HCT116 (cell line): ENCODE results near the gene KCNA4. TPM values are rescaled to one million over a fixed set of nuclear protein-coding genes. Genes with fewer than 3 reads are reported as not detected.

Experiments used
- ATAC-seq: fragments of 200-7000 bp; cut with Tn5 transposase; 2 replicates; pipeline ENCODE4 v1.9.1; 2020; ENCODE audit warnings: mild to moderate bottlenecking, moderate library complexity
- BruUV-seq: library from RNA; stranded (reverse); fragments of 400-500 nt; replicated peaks from 2 replicates; lab custom pipeline; 2021; lab: Mats Ljungman, UMichigan
- CTCF ChIA-PET: fragments of 300-600 bp; sonication (Branson Sonifier 250); formaldehyde crosslinking; loops from one replicate; lab custom pipeline; 2021; ENCODE audit warnings: antibody characterized with exemption; lab: Charles Lee
- POLR2A ChIA-PET: fragments of 300-600, 350-600 bp; sonication (Branson Sonifier 250); formaldehyde crosslinking; loops from one replicate; lab custom pipeline; 2021; ENCODE audit warnings: antibody characterized with exemption; lab: Charles Lee
- RAD21 ChIA-PET, 2 experiments: fragments of 300-600 bp; sonication (Branson Sonifier 250); formaldehyde crosslinking; loops; one replicate each; lab custom pipeline; 2023; ENCODE audit warnings: low total read pairs in 2 of 2; ENCODE audit not compliant: uncharacterized antibody in 2 of 2, unreplicated experiment in 2 of 2, low non-redundant PET in 1 of 2; lab: Charles Lee
- DNase-seq: peaks from one replicate; pipeline ENCODE4 v3.0.0-alpha.2; 2010; ENCODE audit warnings: low read depth, low spot score
- H2AFZ ChIP-seq: fragments of 200-600 bp; shearing (Covaris generic), sonication (generic); 2 replicates; pipeline ENCODE4 v1.6.1; 2017; ENCODE audit warnings: low read depth, mixed run types, mixed read lengths, antibody characterized with exemption, low read length; ENCODE audit not compliant: poor library complexity, severe bottlenecking
- H3K27ac ChIP-seq: 2 replicates; pipeline ENCODE4 v1.5.1; 2012; ENCODE audit warnings: low read depth, low read length
- H3K27me3 ChIP-seq: fragments of 200-600 bp; sonication (generic); 2 replicates; pipeline ENCODE4 v1.6.1; 2016; ENCODE audit warnings: mixed run types, low read length, mixed read lengths; ENCODE audit not compliant: insufficient read depth
- H3K36me3 ChIP-seq, 2 experiments: fragments of 200-500 bp in 1 of 2; fragments of 200-600 bp in 1 of 2; sonication (Bioruptor generic) in 1 of 2; sonication (generic) in 1 of 2; 2 replicates each; pipeline versions ENCODE4 v1.5.1 to v1.6.1; 2014 to 2016; ENCODE audit warnings: low read length in 2 of 2, inconsistent platforms in 1 of 2, mixed read lengths in 1 of 2, mixed run types in 1 of 2; ENCODE audit not compliant: insufficient read depth in 2 of 2, control insufficient read depth in 1 of 2
- H3K4me1 ChIP-seq, 2 experiments: fragments of 200-600 bp in 1 of 2; sonication (generic) in 1 of 2; 2 replicates each; pipeline versions ENCODE4 v1.5.1 to v1.6.1; 2012 to 2017; ENCODE audit warnings: low read length in 2 of 2, inconsistent platforms in 1 of 2, mild to moderate bottlenecking in 1 of 2, mixed read lengths in 1 of 2, mixed run types in 1 of 2, moderate library complexity in 1 of 2; ENCODE audit not compliant: insufficient read depth in 2 of 2, control insufficient read depth in 1 of 2
- H3K4me2 ChIP-seq: fragments of 200-600 bp; sonication (generic); 2 replicates; pipeline ENCODE4 v1.6.1; 2017; ENCODE audit warnings: mixed run types, low read length, mixed read lengths
- H3K4me3 ChIP-seq, 2 experiments: fragments of 200-600 bp in 1 of 2; sonication (generic) in 1 of 2; replicated peaks in 1 of 2; 2 replicates each; pipeline ENCODE4 v1.5.1; 2011 to 2016; ENCODE audit warnings: low read length in 2 of 2, control low read depth in 1 of 2, low read depth in 1 of 2, mild to moderate bottlenecking in 1 of 2, mixed read lengths in 1 of 2, mixed run types in 1 of 2
- H3K79me2 ChIP-seq: fragments of 200-600 bp; sonication (generic); 2 replicates; pipeline ENCODE4 v1.6.1; 2017; ENCODE audit warnings: mild to moderate bottlenecking, mixed run types, low read length, moderate library complexity, mixed read lengths; ENCODE audit not compliant: insufficient read depth
- H3K9ac ChIP-seq: fragments of 200-600 bp; sonication (generic); 2 replicates; pipeline ENCODE4 v1.6.1; 2016; ENCODE audit warnings: low read length, mixed read lengths
- H3K9me2 ChIP-seq: fragments of 200-600 bp; sonication (generic), shearing (Covaris generic); 2 replicates; pipeline ENCODE4 v1.6.1; 2017; ENCODE audit warnings: mixed run types, mild to moderate bottlenecking, moderate library complexity; ENCODE audit not compliant: insufficient read depth
- H3K9me3 ChIP-seq, 2 experiments: fragments of 200-500 bp in 1 of 2; fragments of 200-600 bp in 1 of 2; sonication (Bioruptor generic) in 1 of 2; sonication (generic) in 1 of 2; 2 replicates each; pipeline ENCODE4 v1.6.1; 2014 to 2017; ENCODE audit warnings: low read length in 2 of 2, mixed read lengths in 2 of 2, inconsistent platforms in 1 of 2, low read depth in 1 of 2, mild to moderate bottlenecking in 1 of 2, mixed run types in 1 of 2, moderate library complexity in 1 of 2; ENCODE audit not compliant: control insufficient read depth in 1 of 2, insufficient read depth in 1 of 2
- H4K20me1 ChIP-seq: fragments of 200-600 bp; sonication (generic), shearing (Covaris generic); 2 replicates; pipeline ENCODE4 v1.6.1; 2017; ENCODE audit warnings: mixed run types, mild to moderate bottlenecking, moderate library complexity; ENCODE audit not compliant: insufficient read depth
- CBX3 ChIP-seq: IDR thresholded peaks from 2 replicates; pipeline ENCODE4 v1.6.1; 2012; ENCODE audit warnings: low read depth
- CEBPB ChIP-seq: IDR thresholded peaks from 2 replicates; pipeline ENCODE4 v1.6.1; 2012; ENCODE audit warnings: low read depth
- ELF1 ChIP-seq: IDR thresholded peaks from 2 replicates; pipeline ENCODE4 v1.6.1; 2012; ENCODE audit warnings: low read depth, borderline replicate concordance
- EZH2phosphoT487 ChIP-seq: fragments of 200-600 bp; IDR thresholded peaks from 2 replicates; pipeline ENCODE4 v1.6.1; 2018; ENCODE audit warnings: antibody characterized with exemption, borderline replicate concordance
- POLR2A ChIP-seq: IDR thresholded peaks from 2 replicates; pipeline ENCODE4 v1.7.0; 2011; ENCODE audit warnings: borderline replicate concordance; ENCODE audit not compliant: insufficient read depth, insufficient read length; ENCODE audit errors: extremely low read depth
- SP1 ChIP-seq: IDR thresholded peaks from 2 replicates; pipeline ENCODE4 v1.6.1; 2012; ENCODE audit warnings: low read depth
- TCF7L2 ChIP-seq: IDR thresholded peaks from 2 replicates; pipeline ENCODE4 v1.7.0; 2011; ENCODE audit warnings: borderline replicate concordance, inconsistent platforms; ENCODE audit not compliant: insufficient read depth, insufficient read length; ENCODE audit errors: extremely low read depth
- ZNF274 ChIP-seq: fragments of 200-500 bp; sonication (Bioruptor generic); IDR thresholded peaks from 2 replicates; pipeline ENCODE4 v1.6.1; 2014; ENCODE audit warnings: mild to moderate bottlenecking, low read depth, low read length, inconsistent platforms
- intact Hi-C: fragments of 100-400 bp; cut with micrococcal nuclease; formaldehyde crosslinking; loops from 2 replicates; pipeline ENCODE4 v1.10.0; 2022
- total RNA-seq: library from RNA; stranded (reverse); gene quantifications from one replicate; pipeline ENCODE4 v1.2.1, GENCODE V29; 2021; ENCODE audit not compliant: unreplicated experiment
- TF ChIP-seq, protein P1 (sequence below), 3 experiments: fragments of 200-600 bp in 1 of 3; sonication (generic) in 1 of 3; IDR thresholded peaks in 2 of 3; conservative IDR thresholded peaks in 1 of 3; 2 replicates each; pipeline ENCODE4 v1.5.1; 2012 to 2017; ENCODE audit warnings: low read depth in 2 of 3, low read length in 2 of 3, antibody characterized with exemption in 1 of 3, borderline replicate concordance in 1 of 3, control low read depth in 1 of 3, mild to moderate bottlenecking in 1 of 3, mixed read lengths in 1 of 3, mixed run types in 1 of 3, moderate library complexity in 1 of 3; ENCODE audit not compliant: insufficient read depth in 1 of 3
- TF ChIP-seq, protein P2 (sequence below): IDR thresholded peaks from 2 replicates; pipeline ENCODE4 v1.6.1; 2012

KCNA4 gene
- total RNA-seq, 1 experiment from 2014 or later, result not detected

DNA sequence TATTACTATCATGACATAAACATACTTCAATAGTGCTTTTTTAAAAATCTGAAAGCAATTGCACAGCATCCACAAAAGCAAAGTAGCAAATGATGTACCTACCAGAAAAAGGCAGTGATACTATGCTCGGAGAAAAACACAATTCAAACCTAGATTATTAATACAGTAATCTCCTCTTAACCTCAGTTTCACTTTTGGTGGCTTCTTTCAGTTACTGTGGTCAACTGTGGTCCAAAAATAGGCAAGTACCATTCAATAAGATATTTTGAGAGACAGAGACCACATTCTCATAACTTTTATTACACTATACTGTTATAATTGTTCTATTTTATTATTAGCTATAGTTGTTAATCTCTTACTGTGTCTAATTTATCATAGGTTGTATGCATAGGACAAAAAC is 20.8 kb downstream of the KCNA4 start:
- no peaks in the 10 kb centered on the region for H4K20me1 ChIP-seq
- BruUV-seq, result no TSS peak
- RAD21 ChIA-PET, result no interaction called here
- H3K27ac ChIP-seq, result no peak overlapping the region
- 0 out of 4 replicates have a peak, but pooled peaks cover 0 to 3% of the 10 kb centered on the region in 2 experiments for H3K9me3 ChIP-seq
- H3K27me3 ChIP-seq, result no peaks in the 10 kb centered on the region
- no peaks in the 10 kb centered on the region for H3K4me1 ChIP-seq
- H3K79me2 ChIP-seq, result no peaks in the 10 kb centered on the region
- TF ChIP-seq, protein P1, sequence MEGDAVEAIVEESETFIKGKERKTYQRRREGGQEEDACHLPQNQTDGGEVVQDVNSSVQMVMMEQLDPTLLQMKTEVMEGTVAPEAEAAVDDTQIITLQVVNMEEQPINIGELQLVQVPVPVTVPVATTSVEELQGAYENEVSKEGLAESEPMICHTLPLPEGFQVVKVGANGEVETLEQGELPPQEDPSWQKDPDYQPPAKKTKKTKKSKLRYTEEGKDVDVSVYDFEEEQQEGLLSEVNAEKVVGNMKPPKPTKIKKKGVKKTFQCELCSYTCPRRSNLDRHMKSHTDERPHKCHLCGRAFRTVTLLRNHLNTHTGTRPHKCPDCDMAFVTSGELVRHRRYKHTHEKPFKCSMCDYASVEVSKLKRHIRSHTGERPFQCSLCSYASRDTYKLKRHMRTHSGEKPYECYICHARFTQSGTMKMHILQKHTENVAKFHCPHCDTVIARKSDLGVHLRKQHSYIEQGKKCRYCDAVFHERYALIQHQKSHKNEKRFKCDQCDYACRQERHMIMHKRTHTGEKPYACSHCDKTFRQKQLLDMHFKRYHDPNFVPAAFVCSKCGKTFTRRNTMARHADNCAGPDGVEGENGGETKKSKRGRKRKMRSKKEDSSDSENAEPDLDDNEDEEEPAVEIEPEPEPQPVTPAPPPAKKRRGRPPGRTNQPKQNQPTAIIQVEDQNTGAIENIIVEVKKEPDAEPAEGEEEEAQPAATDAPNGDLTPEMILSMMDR (IDR thresholded peaks at IDR 0.05 in 2 of 3, conservative IDR thresholded peaks at IDR 0.05 in 1 of 3; ENCODE audit: borderline replicate concordance in 1 of 3, insufficient read depth in 1 of 3, low read depth in 2 of 3, low read length in 2 of 3), result no peak
- TF ChIP-seq CBX3, result no peak
- TF ChIP-seq EZH2phosphoT487, result no peak
- no peak for TF ChIP-seq ELF1
- no peak for TF ChIP-seq ZNF274
- no peak for TF ChIP-seq SP1
- TF ChIP-seq, protein P2, sequence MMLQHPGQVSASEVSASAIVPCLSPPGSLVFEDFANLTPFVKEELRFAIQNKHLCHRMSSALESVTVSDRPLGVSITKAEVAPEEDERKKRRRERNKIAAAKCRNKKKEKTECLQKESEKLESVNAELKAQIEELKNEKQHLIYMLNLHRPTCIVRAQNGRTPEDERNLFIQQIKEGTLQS, result no peak
- TF ChIP-seq POLR2A, result no peak
- no peak for TF ChIP-seq TCF7L2
- TF ChIP-seq CEBPB, result no peak
- TF ChIP-seq, all 23 proteins: peak for 0
- Histone ChIP-seq H3K9me2 (no peaks in the 10 kb centered on the region), H3K36me3 (no peaks in the 10 kb centered on the region), H3K4me2 (no peak overlapping the region), H2AFZ (no peak overlapping the region), H3K9ac (no peak overlapping the region), H3K4me3 (no peak overlapping the region)
- intact Hi-C loops, result no loop called here
- ChIA-PET CTCF (no interaction called here), POLR2A (no interaction called here)
- no peak for ATAC-seq
- no peak for DNase-seq
